Activated CD4-positive, alpha-beta T cell treated with anti-CD3 and anti-CD28 coated beads, Interleukin-2, amount 10 ng/mL, durations not matched to agents 7 days and 5 days (primary cell): ENCODE measurements around the gene ALKBH3. TPM values are rescaled to one million over a fixed set of nuclear protein-coding genes. Genes with fewer than 3 reads are reported as not detected.

Experiments used
- CTCF ChIA-PET: fragments of 350-600 bp; sonication (Branson Sonifier 250); formaldehyde crosslinking; loops from one replicate; lab custom pipeline; 2021; ENCODE audit warnings: antibody characterized with exemption; lab: Charles Lee
- POLR2A ChIA-PET: fragments of 350-600 bp; sonication (Branson Sonifier 250); formaldehyde crosslinking; loops from one replicate; lab custom pipeline; 2021; ENCODE audit warnings: antibody characterized with exemption; lab: Charles Lee
- DNase-seq: peaks from one replicate; pipeline ENCODE4 v3.0.0-alpha.2; 2020
- H3K27ac Mint-ChIP-seq: one replicate; pipeline ENCODE4 v1.8.0; 2021; ENCODE audit warnings: mild to moderate bottlenecking, moderate library complexity, mixed read lengths
- H3K27me3 Mint-ChIP-seq: one replicate; pipeline ENCODE4 v1.8.0; 2021; ENCODE audit warnings: mixed read lengths
- H3K36me3 Mint-ChIP-seq: one replicate; pipeline ENCODE4 v1.8.0; 2021; ENCODE audit warnings: low read depth, mixed read lengths
- H3K4me1 Mint-ChIP-seq: one replicate; pipeline ENCODE4 v1.8.0; 2021; ENCODE audit warnings: mixed read lengths
- H3K4me3 Mint-ChIP-seq: one replicate; pipeline ENCODE4 v1.8.0; 2021; ENCODE audit warnings: mild to moderate bottlenecking, moderate library complexity, mixed read lengths
- H3K9me3 Mint-ChIP-seq: one replicate; pipeline ENCODE4 v1.8.0; 2021; ENCODE audit warnings: mixed read lengths
- total RNA-seq, 2 experiments: library from RNA; stranded (reverse); gene quantifications; one replicate each; pipeline ENCODE4 v1.2.3, GENCODE V29; 2021

ALKBH3 gene
- total RNA-seq, 2 experiments from 2014 or later = 34.6 to 38.5 TPM

DNA sequence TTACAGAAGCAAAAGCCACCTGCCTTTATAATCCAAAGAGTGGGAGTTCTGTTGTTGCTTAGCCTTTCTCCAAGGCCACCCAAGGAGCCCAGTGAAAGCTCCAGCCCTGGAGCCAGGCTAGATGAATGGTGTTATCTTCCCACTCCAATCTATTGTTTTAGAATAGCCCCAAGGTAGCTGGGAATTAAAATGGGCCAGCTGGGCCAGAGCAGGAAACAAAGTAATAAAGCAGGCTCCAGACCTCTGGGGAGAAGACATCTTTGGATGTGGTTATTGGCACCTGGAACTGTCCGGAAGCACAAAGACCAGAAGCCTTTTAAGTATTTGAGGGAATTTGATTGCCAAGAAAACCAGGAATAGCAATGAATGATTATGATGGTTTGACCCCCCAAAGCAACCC is 70.6 kb downstream of the ALKBH3 start:
- Mint-ChIP-seq H3K36me3 (no peaks in the 10 kb centered on the region), H3K9me3 (no peaks in the 10 kb centered on the region), H3K27ac (no peak overlapping the region), H3K4me3 (no peak overlapping the region), H3K4me1 (no peaks in the 10 kb centered on the region), H3K27me3 (peaks cover 30% of the 10 kb centered on the region)
- ChIA-PET POLR2A (no interaction called here), CTCF (no interaction called here)
- no peak for DNase-seq

DNA sequence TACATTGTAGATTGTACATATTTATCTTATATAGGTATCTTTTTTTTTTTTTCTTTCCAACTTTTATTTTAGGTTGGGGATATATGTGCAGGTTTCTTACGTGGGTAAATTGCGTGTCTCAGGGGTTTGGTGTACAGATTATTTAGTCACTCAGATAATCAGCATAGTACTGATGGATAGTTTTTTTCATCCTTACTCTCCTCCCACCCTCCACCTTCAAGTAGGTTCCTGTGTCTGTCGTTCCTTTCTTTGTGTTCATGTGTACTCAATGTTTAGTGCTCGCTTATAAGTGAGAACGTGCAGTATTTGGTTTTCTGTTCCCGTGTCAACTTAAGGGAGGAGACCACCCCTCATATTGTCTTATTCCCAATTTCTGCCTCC is 71.4 kb downstream of the ALKBH3 start:
- POLR2A ChIA-PET = no interaction called here
- no peak overlapping the region for H3K27ac Mint-ChIP-seq
- no peaks in the 10 kb centered on the region for H3K4me1 Mint-ChIP-seq

DNA sequence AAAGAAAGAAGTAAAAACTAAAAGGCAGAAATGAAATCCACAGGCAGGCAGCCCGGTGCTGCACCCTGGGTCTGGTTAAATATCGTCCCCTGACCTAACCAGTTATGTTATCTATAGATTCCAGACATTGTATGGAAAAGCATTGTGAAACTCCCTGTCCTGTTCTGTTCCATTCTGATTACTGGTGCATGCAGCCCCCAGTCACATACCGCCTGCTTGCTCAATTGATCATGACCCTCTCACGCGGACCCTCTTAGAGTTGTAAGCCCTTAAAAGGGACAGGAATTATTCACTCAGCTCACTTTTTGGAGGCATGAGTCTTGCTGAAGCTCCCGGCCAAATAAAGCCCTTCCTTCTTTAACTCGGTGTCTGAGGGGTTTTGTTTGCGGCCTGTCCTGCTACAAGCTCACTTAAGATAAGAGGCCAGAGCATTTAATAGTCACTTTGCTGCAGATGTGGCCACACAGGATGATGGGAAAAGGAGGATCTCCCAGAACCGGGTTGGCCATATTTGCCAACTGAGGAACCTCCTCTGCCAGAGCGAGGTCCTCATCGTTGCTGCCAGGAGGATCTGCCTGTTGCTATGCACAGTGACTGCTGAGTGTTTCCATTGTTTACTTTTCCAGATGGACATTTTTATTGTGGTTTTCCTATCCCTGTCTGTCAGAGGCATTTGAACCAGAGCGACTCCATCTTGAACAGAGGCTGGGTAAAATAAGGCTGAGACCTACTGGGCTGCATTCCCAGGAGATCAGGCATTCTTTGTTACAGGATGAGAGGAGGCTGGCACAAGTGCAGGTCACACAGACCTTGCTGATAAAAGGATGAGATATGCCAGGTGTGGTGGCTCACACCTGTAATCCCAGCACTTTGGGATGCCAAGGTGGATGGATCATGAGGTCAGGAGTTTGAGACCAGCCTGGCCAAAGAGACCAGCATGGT is 72.0 kb downstream of the ALKBH3 start:
- CTCF ChIA-PET = no interaction called here
- Mint-ChIP-seq H3K4me1 (no peaks in the 10 kb centered on the region), H3K9me3 (no peaks in the 10 kb centered on the region), H3K4me3 (no peak overlapping the region), H3K27me3 (peaks cover 23% of the 10 kb centered on the region), H3K27ac (no peak overlapping the region), H3K36me3 (no peaks in the 10 kb centered on the region)
- POLR2A ChIA-PET = no interaction called here
- DNase-seq = no peak

More for the DNA sequence above, 71.4 kb downstream of the ALKBH3 start:
- CTCF ChIA-PET = no interaction called here
- peaks cover 24% of the 10 kb centered on the region for H3K27me3 Mint-ChIP-seq
- H3K9me3 Mint-ChIP-seq = no peaks in the 10 kb centered on the region
- H3K36me3 Mint-ChIP-seq = no peaks in the 10 kb centered on the region
- H3K4me3 Mint-ChIP-seq = no peak overlapping the region
- no peak for DNase-seq

DNA sequence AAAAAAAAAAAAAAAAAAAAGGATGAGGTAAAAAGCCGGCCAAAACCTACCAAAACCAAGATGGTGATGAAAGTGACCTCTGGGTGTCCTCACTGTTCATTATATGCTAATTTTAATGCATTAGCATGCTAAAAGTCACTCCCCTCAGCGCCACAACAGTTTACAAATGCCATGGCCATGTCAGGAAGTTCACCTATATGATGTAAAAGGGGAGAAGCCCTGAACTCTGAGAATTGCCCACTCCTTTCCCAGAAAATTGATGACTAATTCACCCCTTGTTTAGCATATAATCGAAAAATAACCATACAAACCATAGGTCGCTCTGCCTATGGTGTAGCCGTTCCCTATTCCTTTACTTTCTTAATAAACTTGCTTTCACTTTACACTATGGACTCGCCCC is 72.9 kb downstream of the ALKBH3 start:
- POLR2A ChIA-PET = no interaction called here
- Mint-ChIP-seq H3K4me1 (no peaks in the 10 kb centered on the region), H3K9me3 (no peaks in the 10 kb centered on the region), H3K27ac (no peak overlapping the region), H3K4me3 (no peak overlapping the region), H3K36me3 (no peaks in the 10 kb centered on the region), H3K27me3 (peaks cover 25% of the 10 kb centered on the region)
- CTCF ChIA-PET = no interaction called here
- DNase-seq = no peak

DNA sequence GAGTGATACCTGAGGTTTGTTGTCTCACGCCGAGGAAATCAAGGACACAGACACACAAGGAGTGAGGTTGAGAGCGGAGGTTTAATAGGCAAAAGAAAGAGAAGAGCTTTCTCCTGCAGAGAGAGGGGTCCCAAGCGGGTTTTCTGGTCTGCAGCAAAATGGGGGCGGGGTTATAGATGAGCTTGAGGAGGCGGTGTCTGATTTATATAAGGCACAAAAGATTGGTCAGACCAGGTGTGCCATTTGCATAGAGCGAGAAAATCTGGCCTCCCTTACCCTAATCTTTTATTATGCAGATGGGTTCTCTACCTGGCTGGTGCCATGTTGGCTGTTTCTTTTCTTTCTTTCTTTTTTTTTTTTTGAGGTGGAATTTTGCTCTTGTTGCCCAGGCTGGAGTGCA is 73.6 kb downstream of the ALKBH3 start:
- H3K9me3 Mint-ChIP-seq = no peaks in the 10 kb centered on the region
- no peaks in the 10 kb centered on the region for H3K36me3 Mint-ChIP-seq
- H3K4me3 Mint-ChIP-seq = no peak overlapping the region
- ChIA-PET POLR2A (no interaction called here), CTCF (interaction anchor here (0.6 to 1.9 kb wide), 2 partner anchors 9 to 474 kb away, joined by 4 to 5 read pairs; no protein-coding TSS in a partner anchor)
- H3K4me1 Mint-ChIP-seq = no peaks in the 10 kb centered on the region
- no peak overlapping the region for H3K27ac Mint-ChIP-seq
- H3K27me3 Mint-ChIP-seq = peaks cover 29% of the 10 kb centered on the region
- no peak for DNase-seq

DNA sequence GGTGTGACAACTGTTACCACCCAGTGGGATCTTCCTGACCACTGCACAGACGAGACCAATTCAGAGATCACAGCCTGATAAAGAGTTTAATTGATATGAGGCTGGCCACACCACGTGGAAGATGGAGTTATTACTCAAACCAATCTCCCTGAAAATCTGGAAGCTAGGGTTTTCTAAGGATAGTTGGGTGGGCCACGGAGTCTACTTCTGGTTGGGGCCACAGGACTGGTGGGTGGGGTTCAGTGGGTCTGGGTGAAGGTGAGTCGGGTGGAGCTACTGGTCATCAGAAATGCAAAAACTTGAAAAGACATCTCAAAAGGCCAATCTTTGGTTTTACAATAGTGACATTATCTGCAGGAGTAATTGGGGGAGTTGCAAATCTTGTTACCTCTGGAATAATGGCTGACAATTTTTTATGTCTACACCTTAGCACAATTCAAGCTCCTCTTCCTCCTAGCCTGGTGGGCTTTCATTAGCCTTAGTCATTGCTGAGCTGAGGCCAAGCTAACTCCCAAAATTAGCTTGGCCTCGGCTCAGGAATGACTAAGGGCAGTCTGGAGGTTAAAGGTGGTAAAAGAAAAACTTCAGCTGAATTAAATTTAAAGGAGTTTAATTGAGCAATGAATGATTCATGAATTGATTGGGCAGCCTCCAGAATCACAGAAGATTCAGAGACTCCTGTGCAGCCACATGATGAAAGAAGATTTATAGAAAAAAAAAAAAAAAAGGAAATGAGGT is 74.9 kb downstream of the ALKBH3 start:
- CTCF ChIA-PET = interaction anchor here (0.6 to 1.9 kb wide), 3 partner anchors 10 to 104 kb away, joined by 3 to 5 read pairs (median 3); no protein-coding TSS in a partner anchor
- Mint-ChIP-seq H3K9me3 (no peaks in the 10 kb centered on the region), H3K27me3 (peaks cover 21% of the 10 kb centered on the region), H3K27ac (no peak overlapping the region), H3K36me3 (no peaks in the 10 kb centered on the region), H3K4me1 (no peaks in the 10 kb centered on the region), H3K4me3 (no peak overlapping the region)
- POLR2A ChIA-PET = no interaction called here
- DNase-seq = no peak

DNA sequence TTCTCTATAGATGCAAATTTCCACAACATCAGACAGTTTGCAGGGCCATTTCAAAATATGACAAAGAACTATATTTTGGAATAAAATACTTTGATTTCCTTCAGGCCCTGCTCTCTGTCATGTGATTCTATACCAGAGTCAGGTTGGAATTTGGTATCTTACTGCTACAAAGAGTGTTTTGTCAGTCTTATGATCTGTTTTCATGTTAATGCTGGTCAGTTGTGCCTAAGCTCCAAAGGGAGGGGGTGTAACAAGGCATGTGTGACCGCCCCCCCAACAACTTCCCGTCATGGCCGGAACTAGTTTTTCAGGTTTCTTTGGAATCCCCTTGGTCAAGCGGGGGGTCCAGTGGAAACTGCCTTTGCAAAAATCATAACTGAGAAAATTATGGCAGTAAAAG is 76.9 kb downstream of the ALKBH3 start:
- ChIA-PET CTCF (no interaction called here), POLR2A (no interaction called here)
- H3K4me1 Mint-ChIP-seq = no peaks in the 10 kb centered on the region
- peaks cover 31% of the 10 kb centered on the region for H3K27me3 Mint-ChIP-seq
- H3K4me3 Mint-ChIP-seq = no peak overlapping the region
- no peak overlapping the region for H3K27ac Mint-ChIP-seq
- no peak for DNase-seq
- H3K36me3 Mint-ChIP-seq = no peaks in the 10 kb centered on the region
- no peaks in the 10 kb centered on the region for H3K9me3 Mint-ChIP-seq

DNA sequence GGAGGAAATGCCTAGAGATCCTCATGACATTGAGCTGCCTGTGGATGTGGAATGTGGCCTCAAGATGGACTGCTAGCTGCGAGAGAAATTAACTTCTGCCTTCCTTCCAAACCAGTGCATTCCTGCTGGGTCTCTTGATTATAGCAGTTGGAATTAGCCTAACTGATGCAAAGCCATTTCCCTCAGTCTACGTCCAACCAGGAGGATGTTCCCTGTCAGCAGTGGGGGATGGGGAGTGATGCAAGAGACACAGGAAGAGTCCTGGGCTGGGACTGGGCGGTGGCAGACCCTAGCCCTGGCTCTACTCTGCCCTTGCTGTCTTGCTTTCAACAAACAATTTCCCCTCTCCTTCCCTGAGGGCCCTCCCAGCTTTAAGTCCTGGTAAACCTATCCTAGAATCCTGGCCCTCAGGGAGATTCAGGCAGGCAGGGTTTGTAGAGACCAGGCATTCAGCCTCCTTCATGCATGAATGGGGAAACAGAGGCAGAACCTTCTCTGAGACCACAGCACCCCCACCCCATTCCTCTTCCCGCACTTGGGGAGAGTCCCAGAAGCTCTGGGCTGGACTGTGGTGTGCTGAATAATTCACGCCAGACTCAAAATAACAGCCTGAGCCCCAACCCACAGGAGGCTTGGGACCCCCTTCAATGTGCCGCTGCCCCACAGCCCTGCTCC is 78.8 kb downstream of the ALKBH3 start:
- ChIA-PET CTCF (no interaction called here), POLR2A (no interaction called here)
- Mint-ChIP-seq H3K4me1 (no peaks in the 10 kb centered on the region), H3K27me3 (peaks cover 39% of the 10 kb centered on the region), H3K27ac (no peak overlapping the region), H3K36me3 (no peaks in the 10 kb centered on the region), H3K4me3 (no peak overlapping the region), H3K9me3 (no peaks in the 10 kb centered on the region)
- DNase-seq = no peak

DNA sequence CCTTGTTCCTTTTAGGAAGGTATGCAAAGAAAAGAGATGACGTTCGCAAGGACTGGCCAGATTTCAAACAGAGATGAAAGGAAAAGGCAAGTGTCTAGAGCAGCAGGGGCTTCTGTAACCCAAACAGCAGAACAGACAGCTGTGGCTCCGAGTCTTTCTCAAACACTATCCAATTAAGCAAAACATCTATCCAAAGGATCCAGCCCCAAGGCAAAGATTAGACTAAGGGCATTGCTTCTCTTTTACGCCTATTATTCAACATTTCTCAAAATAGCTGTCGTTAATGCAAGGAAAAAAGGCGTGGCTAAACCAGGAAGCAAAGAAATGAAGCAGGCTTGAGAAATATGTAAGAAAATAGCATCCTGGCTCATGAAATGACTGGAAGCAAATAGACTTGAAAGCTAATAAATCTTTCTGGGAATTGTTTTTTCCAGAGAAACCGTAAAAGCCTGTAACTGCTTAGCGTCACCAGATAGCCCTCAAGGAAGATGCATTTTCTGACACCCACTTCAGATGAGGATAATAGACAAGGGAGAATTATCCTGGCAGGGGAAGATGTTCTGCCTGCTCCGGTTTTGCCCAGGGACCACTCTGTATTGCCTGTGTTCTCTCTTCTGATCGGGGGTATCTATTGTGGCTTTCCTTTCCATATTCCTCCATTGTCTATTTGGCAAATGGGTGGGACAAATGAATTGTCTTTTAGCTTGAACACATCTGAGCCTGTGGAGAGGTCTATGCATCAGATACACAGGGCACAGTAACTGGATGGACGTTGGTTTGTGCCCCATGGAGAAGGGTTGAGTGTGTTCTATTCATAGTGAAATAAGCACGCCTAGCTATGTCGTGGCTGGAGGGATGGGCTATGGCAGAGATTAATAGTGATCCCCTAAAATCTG is 82.0 kb downstream of the ALKBH3 start:
- no peak for DNase-seq
- POLR2A ChIA-PET = no interaction called here
- Mint-ChIP-seq H3K4me3 (no peak overlapping the region), H3K27me3 (peaks cover 54% of the 10 kb centered on the region), H3K4me1 (no peaks in the 10 kb centered on the region), H3K36me3 (no peaks in the 10 kb centered on the region), H3K9me3 (no peaks in the 10 kb centered on the region), H3K27ac (no peak overlapping the region)
- CTCF ChIA-PET = no interaction called here

DNA sequence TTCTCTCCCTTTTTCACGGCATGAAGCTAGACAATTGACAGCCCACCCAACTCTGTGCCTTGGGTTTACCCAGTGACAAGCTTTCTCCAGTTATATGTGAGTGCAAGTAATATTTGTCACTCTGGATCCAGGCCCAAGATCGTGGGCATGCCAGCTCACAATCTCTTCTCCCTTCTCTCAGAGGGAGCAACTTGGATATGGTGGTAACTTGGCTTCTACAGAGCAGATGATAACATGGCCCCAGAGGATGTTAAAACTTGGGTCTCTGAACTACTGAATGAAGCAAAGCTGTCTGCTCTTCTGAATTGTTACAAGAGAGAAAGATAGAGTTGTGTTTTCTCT is 82.6 kb downstream of the ALKBH3 start:
- Mint-ChIP-seq H3K4me1 (no peaks in the 10 kb centered on the region), H3K36me3 (no peaks in the 10 kb centered on the region), H3K4me3 (no peak overlapping the region), H3K9me3 (no peaks in the 10 kb centered on the region), H3K27ac (no peak overlapping the region), H3K27me3 (peaks cover 56% of the 10 kb centered on the region)
- CTCF ChIA-PET = interaction anchor here (0.6 kb wide), 1 partner anchor 157 kb away, joined by 3 read pairs; no protein-coding TSS in a partner anchor
- DNase-seq = no peak
- POLR2A ChIA-PET = no interaction called here

DNA sequence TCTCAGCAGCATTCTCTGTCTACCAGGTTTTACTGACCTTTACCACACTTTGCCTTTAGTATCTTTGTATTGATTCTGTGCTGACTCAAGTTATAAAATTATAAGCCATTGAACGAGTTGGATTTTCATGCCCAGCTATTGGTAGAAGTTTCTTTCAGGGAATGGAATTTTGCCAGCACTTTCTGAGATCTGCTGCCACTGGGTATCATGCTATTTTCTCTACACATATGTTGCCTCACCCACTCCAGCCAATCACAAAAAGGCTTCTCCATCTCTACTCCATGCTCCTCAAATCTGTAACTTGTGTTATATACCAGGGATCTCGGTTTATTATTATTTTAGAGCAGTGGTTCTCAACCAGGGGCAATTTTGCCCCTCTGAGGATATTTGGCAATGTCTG is 87.0 kb downstream of the ALKBH3 start:
- ChIA-PET POLR2A (no interaction called here), CTCF (no interaction called here)
- no peak for DNase-seq
- H3K9me3 Mint-ChIP-seq = no peaks in the 10 kb centered on the region
- H3K27me3 Mint-ChIP-seq = peaks cover 42% of the 10 kb centered on the region
- H3K4me3 Mint-ChIP-seq = no peak overlapping the region
- H3K4me1 Mint-ChIP-seq = no peaks in the 10 kb centered on the region
- H3K36me3 Mint-ChIP-seq = no peaks in the 10 kb centered on the region
- H3K27ac Mint-ChIP-seq = no peak overlapping the region

DNA sequence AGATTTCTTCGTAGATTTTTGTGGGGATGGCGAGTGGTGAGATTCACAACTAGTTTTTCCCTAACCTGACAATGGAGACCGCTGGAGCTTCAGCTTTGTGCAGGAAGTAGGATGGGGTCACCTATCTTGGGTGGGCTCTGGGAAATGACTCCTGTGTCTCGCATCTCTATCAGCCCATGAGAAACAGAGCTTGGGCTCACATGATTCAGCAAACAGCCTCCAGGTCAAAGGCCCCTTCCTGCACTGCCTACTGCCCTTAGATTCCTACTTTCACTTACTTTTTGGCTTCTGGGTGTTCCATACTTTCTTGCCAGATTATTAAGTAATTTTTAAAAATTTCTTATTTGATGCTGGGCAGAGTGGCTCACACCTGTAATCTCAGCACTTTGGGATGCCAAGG is 88.1 kb downstream of the ALKBH3 start:
- Mint-ChIP-seq H3K27me3 (peaks cover 36% of the 10 kb centered on the region), H3K4me3 (no peak overlapping the region), H3K9me3 (no peaks in the 10 kb centered on the region), H3K27ac (no peak overlapping the region), H3K36me3 (no peaks in the 10 kb centered on the region), H3K4me1 (no peaks in the 10 kb centered on the region)
- CTCF ChIA-PET = no interaction called here
- POLR2A ChIA-PET = no interaction called here
- DNase-seq = no peak
